Measurements from ENCODE around the gene MESP1. TPM values are rescaled to one million over a fixed set of nuclear protein-coding genes. Genes with fewer than 3 reads are reported as not detected.

MESP1 gene
- polyA plus RNA-seq, 1 donor (not counting 4 experiments of a cell fraction or from before 2014, with no cell fraction given): not detected

DNA sequence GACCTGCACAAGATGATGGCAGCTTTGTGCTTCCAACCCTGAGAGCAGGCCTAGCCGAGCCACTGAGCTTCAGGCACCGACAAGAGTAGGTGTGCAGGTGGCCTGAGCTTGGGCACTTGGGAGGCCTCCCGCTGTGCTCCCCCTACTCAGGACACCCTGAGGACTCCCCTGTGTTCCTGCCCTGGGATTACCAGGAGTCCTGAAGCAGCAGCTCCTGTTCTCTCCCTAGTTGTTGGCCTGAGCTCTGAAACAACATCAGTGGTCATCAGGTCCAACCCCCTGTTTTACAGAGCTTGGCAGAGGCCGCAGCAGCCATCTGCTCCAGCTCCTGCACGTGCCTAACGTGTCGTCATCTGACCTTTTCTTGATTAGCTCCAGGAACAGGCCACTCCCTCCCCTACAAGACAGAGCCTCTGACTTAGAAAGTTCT is 17.0 kb upstream of the MESP1 start:
- H3K9me1 ChIP-seq (ENCODE audit: control insufficient read depth, extremely low read depth, insufficient read depth, low read length): no peaks in the 10 kb centered on the region
- H3K9me3 ChIP-seq (ENCODE audit: control insufficient read depth, low read depth, low read length): no peaks in the 10 kb centered on the region
- no peaks in the 10 kb centered on the region for H3K36me3 ChIP-seq (ENCODE audit: control insufficient read depth in 2 of 2, extremely low read depth in 1 of 2, insufficient read depth in 2 of 2, low read length in 2 of 2)
- H3K4me1 ChIP-seq (ENCODE audit: control insufficient read depth, extremely low read depth, insufficient read depth, low read length): peaks cover 13% of the 10 kb centered on the region
- no peak for FAIRE-seq
- TF ChIP-seq EZH2 (IDR thresholded peaks at IDR 0.05; ENCODE audit: low read length): no peak
- TF ChIP-seq, protein P1, sequence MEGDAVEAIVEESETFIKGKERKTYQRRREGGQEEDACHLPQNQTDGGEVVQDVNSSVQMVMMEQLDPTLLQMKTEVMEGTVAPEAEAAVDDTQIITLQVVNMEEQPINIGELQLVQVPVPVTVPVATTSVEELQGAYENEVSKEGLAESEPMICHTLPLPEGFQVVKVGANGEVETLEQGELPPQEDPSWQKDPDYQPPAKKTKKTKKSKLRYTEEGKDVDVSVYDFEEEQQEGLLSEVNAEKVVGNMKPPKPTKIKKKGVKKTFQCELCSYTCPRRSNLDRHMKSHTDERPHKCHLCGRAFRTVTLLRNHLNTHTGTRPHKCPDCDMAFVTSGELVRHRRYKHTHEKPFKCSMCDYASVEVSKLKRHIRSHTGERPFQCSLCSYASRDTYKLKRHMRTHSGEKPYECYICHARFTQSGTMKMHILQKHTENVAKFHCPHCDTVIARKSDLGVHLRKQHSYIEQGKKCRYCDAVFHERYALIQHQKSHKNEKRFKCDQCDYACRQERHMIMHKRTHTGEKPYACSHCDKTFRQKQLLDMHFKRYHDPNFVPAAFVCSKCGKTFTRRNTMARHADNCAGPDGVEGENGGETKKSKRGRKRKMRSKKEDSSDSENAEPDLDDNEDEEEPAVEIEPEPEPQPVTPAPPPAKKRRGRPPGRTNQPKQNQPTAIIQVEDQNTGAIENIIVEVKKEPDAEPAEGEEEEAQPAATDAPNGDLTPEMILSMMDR (optimal IDR thresholded peaks at IDR 0.05 in 1 of 3, IDR thresholded peaks at IDR 0.05 in 1 of 3, conservative IDR thresholded peaks at IDR 0.05 in 1 of 3; ENCODE audit: extremely low read depth in 1 of 3, insufficient read depth in 2 of 3, low read length in 3 of 3): no peak
- DNase-seq (ENCODE audit: low read depth, low spot score): no peak
- no peaks in the 10 kb centered on the region for H3K79me2 ChIP-seq (ENCODE audit: control insufficient read depth, insufficient read depth, low read length)
- H3K4me2 ChIP-seq (ENCODE audit: control insufficient read depth, extremely low read depth, insufficient read depth, low read depth, low read length): no peak overlapping the region
- no peaks in the 10 kb centered on the region for H3K27me3 ChIP-seq (ENCODE audit: control insufficient read depth, extremely low read depth, insufficient read depth, low read length)
- no peak overlapping the region for H2AFZ ChIP-seq (ENCODE audit: control insufficient read depth, low read length)
- dilution Hi-C loops (cut with MboI; ENCODE audit: extremely low pct_ligation_motif_present, low sequenced_read_pairs): loop anchor here (25.0 kb wide), 1 partner anchor 94 kb away; no protein-coding TSS in a partner anchor
- H3K27ac ChIP-seq (ENCODE audit: control insufficient read depth, insufficient read depth, low read length): no peak overlapping the region
- H3K9ac ChIP-seq (ENCODE audit: control insufficient read depth, extremely low read depth, insufficient read depth, low read length): no peak overlapping the region
- no peak overlapping the region for H3K4me3 ChIP-seq (ENCODE audit: control insufficient read depth in 2 of 3, extremely low read depth in 1 of 3, insufficient read depth in 2 of 3, low read depth in 1 of 3, low read length in 3 of 3)
- H4K20me1 ChIP-seq (ENCODE audit: control insufficient read depth, extremely low read depth, insufficient read depth, low read length): no peaks in the 10 kb centered on the region

DNA sequence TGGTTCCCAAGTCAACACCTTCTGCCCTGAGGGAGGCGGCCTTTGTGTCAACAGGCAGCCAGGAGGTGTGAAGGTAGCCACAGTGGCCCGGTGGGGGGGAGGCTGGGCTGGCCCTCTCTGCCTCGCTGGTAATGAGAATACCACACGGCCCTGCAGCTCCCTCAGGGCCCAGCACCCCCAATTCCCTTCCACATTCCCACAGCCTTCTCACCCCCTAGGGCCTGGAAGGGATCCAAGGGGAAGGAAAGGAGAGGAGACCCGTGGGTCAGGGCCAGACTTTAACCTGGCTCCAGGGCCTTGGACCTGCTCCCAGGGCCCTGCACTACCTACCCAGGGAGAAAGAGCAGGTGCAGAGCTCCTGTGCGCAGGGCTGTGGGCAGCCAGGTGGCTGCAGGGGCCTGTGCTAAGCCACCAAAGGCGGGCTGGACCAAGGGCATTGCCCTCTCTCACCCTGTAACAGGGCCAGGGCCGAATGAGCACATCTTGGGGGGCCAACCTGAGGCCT is 16.4 kb upstream of the MESP1 start:
- Histone ChIP-seq H3K27me3 (ENCODE audit: control insufficient read depth, extremely low read depth, insufficient read depth, low read length) (no peaks in the 10 kb centered on the region), H2AFZ (ENCODE audit: control insufficient read depth, low read length) (no peak overlapping the region), H3K9ac (ENCODE audit: control insufficient read depth, extremely low read depth, insufficient read depth, low read length) (no peak overlapping the region), H3K36me3 (ENCODE audit: control insufficient read depth in 2 of 2, extremely low read depth in 1 of 2, insufficient read depth in 2 of 2, low read length in 2 of 2) (no peaks in the 10 kb centered on the region), H4K20me1 (ENCODE audit: control insufficient read depth, extremely low read depth, insufficient read depth, low read length) (no peaks in the 10 kb centered on the region), H3K4me3 (ENCODE audit: control insufficient read depth in 2 of 3, extremely low read depth in 1 of 3, insufficient read depth in 2 of 3, low read depth in 1 of 3, low read length in 3 of 3) (no peak overlapping the region), H3K9me1 (ENCODE audit: control insufficient read depth, extremely low read depth, insufficient read depth, low read length) (no peaks in the 10 kb centered on the region), H3K9me3 (ENCODE audit: control insufficient read depth, low read depth, low read length) (no peaks in the 10 kb centered on the region), H3K79me2 (ENCODE audit: control insufficient read depth, insufficient read depth, low read length) (no peaks in the 10 kb centered on the region), H3K4me1 (ENCODE audit: control insufficient read depth, extremely low read depth, insufficient read depth, low read length) (peaks cover 10% of the 10 kb centered on the region), H3K4me2 (ENCODE audit: control insufficient read depth, extremely low read depth, insufficient read depth, low read depth, low read length) (no peak overlapping the region), H3K27ac (ENCODE audit: control insufficient read depth, insufficient read depth, low read length) (no peak overlapping the region)
- dilution Hi-C loops (cut with MboI; ENCODE audit: extremely low pct_ligation_motif_present, low sequenced_read_pairs): loop anchor here (25.0 kb wide), 1 partner anchor 95 kb away; no protein-coding TSS in a partner anchor
- DNase-seq (ENCODE audit: low read depth, low spot score) (no peak), FAIRE-seq (no peak)
- TF ChIP-seq, protein P1 (optimal IDR thresholded peaks at IDR 0.05 in 1 of 3, IDR thresholded peaks at IDR 0.05 in 1 of 3, conservative IDR thresholded peaks at IDR 0.05 in 1 of 3; ENCODE audit: extremely low read depth in 1 of 3, insufficient read depth in 2 of 3, low read length in 3 of 3): no peak
- no peak for TF ChIP-seq EZH2 (IDR thresholded peaks at IDR 0.05; ENCODE audit: low read length)
